WERI-Rb-1 (cell line): Measurements from ENCODE around the gene BCAM.

Experiments used
- DNase-seq: peaks from one replicate; pipeline ENCODE4 v3.0.0-alpha.2; 2020
- H3K27ac ChIP-seq: fragments of 250-450 bp; sonication (Bioruptor Pico); 2 replicates; pipeline ENCODE4 v1.5.1; 2020; ENCODE audit warnings: mild to moderate bottlenecking, moderate library complexity
- H3K27me3 ChIP-seq: fragments of 250-450 bp; sonication (Bioruptor Pico); 2 replicates; pipeline ENCODE4 v1.5.1; 2021; ENCODE audit warnings: mild to moderate bottlenecking, low read depth, moderate library complexity; ENCODE audit not compliant: insufficient read depth, severe bottlenecking
- H3K36me3 ChIP-seq: fragments of 250-450 bp; sonication (Bioruptor Pico); 2 replicates; pipeline ENCODE4 v1.5.1; 2020; ENCODE audit warnings: mild to moderate bottlenecking, moderate library complexity
- H3K4me3 ChIP-seq: 2 replicates; pipeline ENCODE4 v1.5.1; 2011; ENCODE audit warnings: low read depth, mild to moderate bottlenecking, control low read depth, low read length
- H3K9me3 ChIP-seq: fragments of 250-450 bp; sonication (Bioruptor Pico); 2 replicates; pipeline ENCODE4 v1.5.1; 2021; ENCODE audit warnings: mild to moderate bottlenecking, moderate library complexity; ENCODE audit not compliant: severe bottlenecking
- CTCF ChIP-seq: IDR thresholded peaks from 2 replicates; pipeline ENCODE4 v1.5.1; 2011; ENCODE audit warnings: low read depth, mild to moderate bottlenecking, control low read depth, inconsistent platforms, low read length

BCAM gene

GRCh38 chr19:44808463-44809371, at the start of gene BCAM:
Gene BCAM (plus strand): TSS chr19:44809103. CDS start chr19:44809125, 22 bp downstream.
- TF ChIP-seq CTCF, result no peak
- Histone ChIP-seq H3K36me3 (peaks cover 3% of the 10 kb centered on the region), H3K27me3 (no peaks in the 10 kb centered on the region), H3K4me3 (peak within 1 kb of the TSS; percentile 70), H3K9me3 (no peaks in the 10 kb centered on the region), H3K27ac (peak within 1 kb of the TSS; percentile 49)
- peak; percentile 39 for DNase-seq

GRCh38 chr19:44762038-44762437, 46.9 kb upstream of the BCAM start:
- H3K27ac ChIP-seq, result no peak overlapping the region
- H3K9me3 ChIP-seq, result no peaks in the 10 kb centered on the region
- no peak for DNase-seq
- no peak for TF ChIP-seq CTCF
- H3K36me3 ChIP-seq, result no peaks in the 10 kb centered on the region; the same call in 1 of the 2 replicates
- H3K4me3 ChIP-seq, result no peak overlapping the region
- H3K27me3 ChIP-seq, result no peaks in the 10 kb centered on the region

- TF ChIP-seq CTCF, result no peak
- no peak overlapping the region for H3K27ac ChIP-seq
- no peak for DNase-seq
- H3K27me3 ChIP-seq, result no peaks in the 10 kb centered on the region
- no peaks in the 10 kb centered on the region for H3K36me3 ChIP-seq
- no peak overlapping the region for H3K4me3 ChIP-seq
- no peaks in the 10 kb centered on the region for H3K9me3 ChIP-seq
Measured at GRCh38 chr19:44765033-44765948, 43.6 kb upstream of the BCAM start.

- H3K27ac ChIP-seq, result no peak overlapping the region
Measured at GRCh38 chr19:44765949-44766335, 43.0 kb upstream of the BCAM start.

More at GRCh38 chr19:44765949-44766335, 43.0 kb upstream of the BCAM start:
- Histone ChIP-seq H3K4me3 (no peak overlapping the region), H3K27me3 (no peaks in the 10 kb centered on the region), H3K9me3 (no peaks in the 10 kb centered on the region), H3K36me3 (no peaks in the 10 kb centered on the region)
- no peak for DNase-seq
- TF ChIP-seq CTCF, result no peak
